ENCODE measurements around the gene ZFHX3. TPM values are rescaled to one million over a fixed set of nuclear protein-coding genes. Genes with fewer than 3 reads are reported as not detected.

Gene ZFHX3
- total and polyA plus RNA-seq, 2 donors (not counting 3 experiments of a cell fraction or from before 2014, with no cell fraction given): 3.7 to 18.8 TPM

DNA sequence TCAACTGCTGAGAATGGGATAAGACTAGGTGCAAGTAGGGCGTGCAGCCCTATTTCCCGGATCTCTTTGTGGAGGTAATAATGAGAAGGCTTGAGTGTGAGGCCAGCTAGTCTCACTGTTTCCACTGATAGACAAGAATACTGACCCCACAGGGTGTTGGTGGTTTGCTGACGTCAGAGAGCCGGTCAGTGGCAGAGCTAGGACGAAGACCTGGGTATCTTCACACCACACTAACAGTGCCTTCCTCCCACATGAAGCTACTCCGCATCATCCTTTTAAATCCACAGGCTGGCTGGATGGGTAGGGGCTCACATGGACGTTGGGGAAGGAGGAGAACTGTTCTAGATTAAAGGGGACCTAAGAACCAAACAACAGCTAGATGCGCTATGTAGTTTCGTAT, 68.0 kb downstream of the ZFHX3 start:
- no peak overlapping the region for H3K9ac ChIP-seq (replicated peaks; ENCODE audit: extremely low read depth, insufficient read depth, low read length)
- TF ChIP-seq GATA2 (IDR thresholded peaks at IDR 0.05; ENCODE audit: insufficient read depth, insufficient read length, low read depth, low read length) (no peak), POLR2AphosphoS5 (IDR thresholded peaks at IDR 0.05; ENCODE audit: insufficient read depth, low read depth, low read length) (no peak), JUN (IDR thresholded peaks at IDR 0.05; ENCODE audit: borderline replicate concordance, insufficient read depth, insufficient read length, low read depth) (no peak), POLR2A (IDR thresholded peaks at IDR 0.05; ENCODE audit: low read depth, low read length) (no peak), MAX (IDR thresholded peaks at IDR 0.05; ENCODE audit: insufficient read depth, insufficient read length) (no peak), MYC (IDR thresholded peaks at IDR 0.05; ENCODE audit: low read depth, low read length) (no peak), CTCF (IDR thresholded peaks at IDR 0.05; ENCODE audit: extremely low read depth in 1 of 2, insufficient read depth in 1 of 2, low read depth in 1 of 2, low read length in 2 of 2) (no peak), FOS (IDR thresholded peaks at IDR 0.05; ENCODE audit: borderline replicate concordance, insufficient read depth, low read length) (no peak), EZH2 (IDR thresholded peaks at IDR 0.05; ENCODE audit: borderline replicate concordance, low read depth, low read length, severe bottlenecking) (no peak)
- no peaks in the 10 kb centered on the region for H3K9me3 ChIP-seq (replicated peaks; ENCODE audit: control insufficient read depth, insufficient read depth, low read length)
- FAIRE-seq (no peak), DNase-seq (ENCODE audit: low read depth, low spot score) (no peak)
- intact Hi-C loops (cut with micrococcal nuclease): no loop called here
- H3K36me3 ChIP-seq (ENCODE audit: control insufficient read depth in 2 of 2, extremely low read depth in 1 of 2, insufficient read depth in 2 of 2, low read length in 2 of 2): no peaks in the 10 kb centered on the region
- no peaks in the 10 kb centered on the region for H3K27me3 ChIP-seq (ENCODE audit: control insufficient read depth in 2 of 2, insufficient read depth in 2 of 2, low read length in 2 of 2)
- no peak overlapping the region for H3K4me2 ChIP-seq (ENCODE audit: insufficient read depth, low read length)
- ChIA-PET POLR2A (interaction anchor here (0.6 kb wide), 1 partner anchor 26 kb away, joined by 6 read pairs; no protein-coding TSS in a partner anchor), CTCF (interaction anchor here (0.8 to 1.8 kb wide), 4 partner anchors 14 to 147 kb away, joined by 3 to 6 read pairs (median 3); no protein-coding TSS in a partner anchor)
- H4K20me1 ChIP-seq (replicated peaks; ENCODE audit: control insufficient read depth, extremely low read depth, insufficient read depth, low read length): no peaks in the 10 kb centered on the region
- H3K79me2 ChIP-seq (ENCODE audit: control insufficient read depth, insufficient read depth, low read length): peaks cover 10% of the 10 kb centered on the region
- BruUV-seq (replicated peaks): no TSS peak
- dilution Hi-C loops (cut with MboI; ENCODE audit: extremely low pct_ligation_motif_present, low sequenced_read_pairs): no loop called here
- peaks cover 6% of the 10 kb centered on the region for H3K4me1 ChIP-seq (ENCODE audit: control insufficient read depth, extremely low read depth, insufficient read depth, low read length)
- no peak overlapping the region for H3K4me3 ChIP-seq (replicated peaks in 1 of 3; ENCODE audit: insufficient read depth in 1 of 3, low read depth in 1 of 3, low read length in 3 of 3)
- no peaks in the 10 kb centered on the region for H3K9me1 ChIP-seq (replicated peaks; ENCODE audit: control insufficient read depth, extremely low read depth, insufficient read depth, low read length)
- no peak overlapping the region for H2AFZ ChIP-seq (ENCODE audit: low read depth, low read length)
- H3K27ac ChIP-seq (ENCODE audit: insufficient read depth, low read depth, low read length): no peak overlapping the region

All from endothelial cell of umbilical vein (primary cell).